DMS53 treated with DMSO at 0.1 percent for 48 hours (cell line): ENCODE data around the gene LST1.
"Not testable (repeated sequence)": the region's sequence is repeated elsewhere in the genome, so short reads cannot be mapped to it uniquely, and the experiment has no call there.

Source experiments
- DNase-seq: peaks from one replicate; lab custom pipeline; 2025; ENCODE audit not compliant: unreplicated experiment; lab: John Stamatoyannopoulos, UW

LST1 gene

DNA sequence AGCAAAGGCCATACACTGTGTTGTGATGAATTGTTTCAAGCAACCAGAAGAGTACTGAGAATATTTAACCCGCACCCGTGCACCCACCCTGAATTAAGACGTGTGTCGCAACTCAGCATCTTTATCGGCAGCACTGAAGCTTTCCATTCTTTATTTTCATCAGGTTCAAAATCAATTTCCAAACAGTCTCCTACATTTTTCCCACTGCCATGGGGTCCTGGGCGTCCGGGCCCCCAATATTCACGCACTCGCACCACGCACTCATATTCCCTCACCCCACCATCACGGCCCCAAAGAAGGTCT, 5.7 kb upstream of the LST1 start:
- no peak for DNase-seq

DNA sequence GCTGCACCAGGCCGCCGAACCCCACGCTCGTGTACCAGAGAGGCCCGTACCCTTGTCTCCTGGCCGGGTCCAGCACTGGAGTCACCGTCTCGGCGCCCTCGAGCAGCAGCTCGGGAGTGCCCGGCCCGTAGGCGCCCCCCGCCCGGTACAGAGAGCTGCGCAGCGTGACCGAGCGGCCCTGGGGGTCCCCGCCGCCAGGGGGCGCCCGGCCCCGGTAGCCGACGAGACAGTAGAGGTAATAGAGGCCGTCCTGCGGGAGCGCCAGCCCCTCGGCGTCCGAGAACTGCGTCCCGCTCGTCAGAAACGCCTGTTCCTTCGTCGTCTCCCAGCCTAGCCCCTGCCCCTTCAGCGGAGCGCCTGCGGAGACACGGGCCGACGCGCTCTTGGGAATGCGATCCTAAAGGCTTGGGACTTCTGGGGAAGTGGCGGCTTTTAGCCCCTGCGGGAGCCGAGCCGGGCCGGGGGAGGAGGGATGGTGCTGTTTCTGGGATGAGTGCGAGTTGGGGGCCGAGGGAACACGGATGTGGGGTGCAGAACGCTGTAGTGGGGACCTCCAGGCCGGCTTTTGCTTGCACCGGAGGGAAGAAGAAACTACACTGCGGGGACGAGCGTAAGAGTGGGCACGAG, 5.2 kb upstream of the LST1 start:
- DNase-seq = peak; percentile 62

DNA sequence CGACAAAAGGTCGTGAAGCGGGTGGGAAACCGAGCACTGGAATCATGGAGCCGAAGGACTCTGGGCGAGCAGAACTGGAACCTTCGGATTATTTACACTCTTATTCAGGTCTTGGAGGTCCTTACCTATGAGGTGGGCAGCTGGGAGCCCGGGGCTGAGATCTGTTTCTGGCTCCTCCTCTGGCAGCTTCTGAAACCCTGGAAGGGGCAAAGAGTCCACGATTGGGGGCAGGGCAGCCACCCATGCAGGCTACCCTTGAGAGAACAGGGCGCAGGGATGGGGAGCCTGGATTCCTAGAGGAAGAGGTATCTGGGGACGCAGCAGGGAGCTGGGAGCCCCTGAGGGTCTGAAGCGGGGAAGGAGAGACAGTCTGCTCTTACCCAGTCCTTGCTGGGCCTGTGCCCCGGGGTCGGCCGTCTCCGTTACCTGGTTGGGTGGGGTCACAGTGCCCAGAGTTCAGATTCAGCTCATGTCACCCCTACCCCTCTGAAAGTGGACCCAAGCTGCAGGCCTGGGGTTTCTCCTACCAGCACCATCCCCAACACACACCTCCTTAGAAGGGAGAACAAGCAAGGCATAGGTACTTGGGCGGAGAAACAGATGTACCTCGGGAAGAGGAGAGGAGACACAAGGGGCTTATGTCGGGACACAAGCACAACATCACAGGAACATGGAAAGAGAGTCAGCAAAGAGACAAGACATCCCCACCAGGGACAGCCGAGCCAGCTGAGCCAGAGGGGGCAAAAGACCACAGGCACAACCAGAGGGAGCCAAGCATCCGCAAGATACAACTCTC, 4.4 kb upstream of the LST1 start:
- no peak for DNase-seq

- no peak for DNase-seq
These were observed 3.8 kb upstream of the LST1 start, which contains the start of gene LTB for GRCh38 chr6:31582230-31582643. Gene LTB, minus strand, starts transcription at chr6:31582424. Its CDS starts 7 bp downstream, at chr6:31582417.

DNA sequence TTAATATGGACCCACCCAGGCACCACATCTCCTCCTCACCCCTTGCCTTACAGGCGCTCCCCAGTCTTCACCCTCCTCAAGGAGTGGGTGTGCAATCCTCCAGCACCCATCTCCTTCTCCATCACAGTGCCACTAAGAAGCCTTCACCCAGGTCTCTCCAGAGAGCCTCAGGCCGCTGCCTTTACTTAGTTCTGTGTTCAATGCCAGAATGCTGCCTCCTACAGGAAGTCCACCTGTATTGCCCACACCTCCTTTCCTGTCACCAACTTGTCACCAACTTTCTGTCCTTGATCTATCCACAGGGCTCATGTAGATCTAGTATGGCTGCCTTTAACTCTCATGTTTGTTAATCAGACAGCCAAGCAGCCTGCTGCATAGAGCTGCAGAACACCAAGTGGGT, 586 bp upstream of the LST1 start:
- DNase-seq = no peak

- no peak for DNase-seq
These were observed 663 bp downstream of the LST1 start for GRCh38 chr6:31586599-31587281.

DNA sequence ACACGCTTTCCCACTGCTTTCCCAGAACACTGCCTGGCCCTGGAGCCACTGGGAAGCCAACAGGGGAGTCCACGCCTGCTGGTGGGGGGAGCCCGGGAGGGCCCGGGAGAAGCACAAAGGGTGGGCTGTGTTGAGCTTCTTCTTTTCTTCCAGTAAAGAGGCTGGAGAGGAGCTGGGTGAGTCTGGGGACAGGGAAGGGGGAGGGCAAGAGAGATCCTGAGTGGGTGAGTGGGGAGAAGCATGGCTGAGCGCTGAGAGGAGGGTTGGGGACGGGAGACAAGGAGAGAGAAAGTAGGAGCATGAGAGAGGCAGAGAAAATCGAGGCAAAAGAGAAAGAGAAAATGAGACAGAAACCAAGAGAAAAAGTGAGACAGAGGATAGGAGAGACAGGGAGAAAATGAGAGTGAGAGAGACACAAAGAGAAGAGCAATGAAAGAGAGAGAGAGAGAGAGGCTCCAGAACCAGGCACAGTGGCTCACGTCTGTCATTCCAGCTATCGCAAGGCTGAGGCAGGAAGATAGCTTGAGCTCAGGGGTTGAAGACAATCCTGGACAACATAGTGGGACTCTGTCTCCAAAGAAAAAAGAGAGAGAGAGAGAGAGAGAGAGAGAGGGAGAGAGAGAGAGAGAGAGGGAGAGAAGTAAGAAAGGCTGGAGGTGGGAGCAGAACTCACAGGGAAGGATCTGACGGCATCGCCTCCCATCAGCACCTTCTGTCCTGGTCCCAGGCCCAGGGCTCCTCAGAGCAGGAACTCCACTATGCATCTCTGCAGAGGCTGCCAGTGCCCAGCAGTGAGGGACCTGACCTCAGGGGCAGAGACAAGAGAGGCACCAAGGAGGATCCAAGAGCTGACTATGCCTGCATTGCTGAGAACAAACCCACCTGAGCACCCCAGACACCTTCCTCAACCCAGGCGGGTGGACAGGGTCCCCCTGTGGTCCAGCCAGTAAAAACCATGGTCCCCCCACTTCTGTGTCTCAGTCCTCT, 2.0 kb downstream of the LST1 start:
- DNase-seq = no peak

- DNase-seq = no peak
These were observed 3.0 kb downstream of the LST1 start for GRCh38 chr6:31588871-31589650.

GRCh38 chr6:31590691-31591090, 4.6 kb downstream of the LST1 start:
- not testable (repeated sequence) for DNase-seq

- DNase-seq = no peak
These were observed 6.3 kb downstream of the LST1 start for GRCh38 chr6:31592396-31592771.

- DNase-seq = peak; percentile 23
These were observed 10.9 kb downstream of the LST1 start for GRCh38 chr6:31597006-31597405.

GRCh38 chr6:31607317-31607716, 21.2 kb downstream of the LST1 start:
- DNase-seq = no peak

GRCh38 chr6:31609519-31610406, 23.7 kb downstream of the LST1 start:
- DNase-seq = no peak

DNA sequence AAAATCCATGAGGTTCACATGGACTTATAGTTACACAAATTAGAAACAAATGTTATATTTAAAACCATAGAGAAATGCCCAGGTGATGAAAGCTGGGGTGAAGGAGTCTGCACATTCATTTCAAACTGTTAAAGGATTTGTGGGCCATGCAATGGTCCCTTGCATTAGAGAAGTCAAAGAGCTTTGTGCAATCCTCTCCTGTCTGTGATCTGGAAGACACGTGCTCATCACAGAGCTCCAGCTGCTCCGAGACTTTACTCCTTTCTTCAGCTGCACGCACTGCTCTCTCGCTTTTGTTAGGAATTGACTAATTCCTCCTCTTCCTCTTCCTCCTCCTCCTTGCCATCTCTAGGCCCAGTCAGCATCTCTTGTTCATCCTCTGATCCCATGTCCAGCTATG, 24.9 kb downstream of the LST1 start:
- DNase-seq = no peak

DNA sequence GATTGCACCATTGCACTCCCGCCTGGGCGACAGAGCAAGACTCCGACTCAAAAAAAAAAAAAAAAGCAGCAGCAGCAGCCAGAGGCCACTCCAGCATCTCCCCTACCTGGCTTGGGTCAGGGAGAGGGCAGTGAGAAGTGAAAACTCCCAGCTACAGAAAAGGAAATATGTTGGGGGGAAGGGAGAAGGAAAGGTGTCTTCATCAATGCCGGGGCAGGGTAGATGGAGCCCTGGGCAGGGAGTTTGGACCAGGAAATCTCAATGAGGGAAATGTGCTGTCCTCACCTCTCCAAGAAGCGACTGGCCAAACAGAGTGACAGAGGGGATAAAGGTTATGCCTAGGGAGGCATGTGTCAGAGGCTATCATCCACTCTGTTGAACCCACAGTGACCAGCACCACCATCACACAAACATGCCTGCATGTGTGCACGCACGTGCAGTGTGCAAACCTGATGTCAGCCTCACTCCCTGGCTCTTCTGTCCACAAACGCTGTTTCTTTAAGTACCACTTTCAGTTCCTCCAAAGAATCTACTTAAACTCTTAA, 28.1 kb downstream of the LST1 start:
- DNase-seq = no peak

DNA sequence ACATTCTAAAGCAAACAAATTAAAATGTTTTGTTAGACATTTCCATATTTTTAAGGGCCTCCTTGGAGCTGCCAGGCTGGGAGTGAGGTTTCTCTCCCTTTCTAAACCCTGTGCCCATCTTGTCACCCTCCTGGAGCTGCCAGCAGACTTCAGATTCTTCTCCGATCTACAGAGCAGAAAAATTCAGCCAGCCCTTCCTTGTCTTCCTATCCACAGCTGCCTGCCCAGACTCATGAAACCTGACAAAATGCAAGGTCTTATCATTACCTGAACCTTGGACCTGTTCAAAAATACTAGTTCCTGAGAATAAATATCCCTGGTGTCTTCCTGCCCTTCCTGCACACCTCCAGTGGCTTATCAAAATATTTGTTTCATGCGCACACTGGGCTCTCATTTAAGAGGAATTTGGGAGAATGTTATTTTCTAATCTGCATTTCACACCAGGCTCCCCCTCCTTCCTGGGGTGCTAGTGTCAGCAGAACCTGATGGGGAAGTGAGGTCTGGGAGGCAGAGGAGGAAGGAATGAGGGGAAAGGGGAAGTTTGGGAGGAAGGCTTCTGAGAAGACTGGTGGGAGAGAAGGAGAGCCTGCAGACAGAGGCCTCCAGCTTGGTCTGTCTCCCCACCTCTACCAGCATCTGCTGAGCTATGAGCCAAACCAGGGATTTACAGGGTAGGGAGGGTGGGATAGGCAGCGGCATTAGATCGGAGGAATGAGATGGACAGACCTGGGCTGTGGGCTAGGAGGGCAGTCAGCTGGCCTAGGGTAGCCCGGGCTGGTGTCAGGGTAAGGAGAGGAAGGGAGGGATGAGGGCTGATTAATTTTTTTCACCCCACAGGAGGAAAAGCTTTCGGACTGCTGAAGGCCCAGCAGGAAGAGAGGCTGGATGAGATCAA, 28.9 kb downstream of the LST1 start, which contains the start of gene AIF1:
Gene AIF1 (plus strand): TSS at position 551 of the 895 bp plus-strand sequence. CDS start 96 bp downstream, at position 647.
- DNase-seq = no peak

GRCh38 chr6:31615748-31616147, 29.7 kb downstream of the LST1 start:
- DNase-seq = no peak

GRCh38 chr6:31617010-31617409, 30.9 kb downstream of the LST1 start:
- no peak for DNase-seq
